Large intestine (tissue), 3 donors: Measurements from ENCODE around the gene CTAGE6. TPM values are rescaled to one million over a fixed set of nuclear protein-coding genes. Genes with fewer than 3 reads are reported as not detected.
"Not testable (repeated sequence)": the region's sequence is repeated elsewhere in the genome, so short reads cannot be mapped to it uniquely, and the experiment has no call there.

Source experiments
- DNase-seq, 2 donors: peaks; one replicate each; pipeline versions ENCODE4 v3.0.0 to v3.0.0-alpha.2; 2013
- H3K27ac ChIP-seq: one replicate; pipeline ENCODE4 v1.5.1; 2013; ENCODE audit warnings: low read length
- H3K27me3 ChIP-seq: 2 replicates; pipeline ENCODE4 v1.6.1; 2013; ENCODE audit warnings: low read length; ENCODE audit not compliant: control insufficient read depth, insufficient read depth
- H3K36me3 ChIP-seq: 2 replicates; pipeline ENCODE4 v1.6.1; 2013; ENCODE audit warnings: low read length; ENCODE audit not compliant: control insufficient read depth, insufficient read depth
- H3K4me1 ChIP-seq: one replicate; pipeline ENCODE4 v1.6.1; 2013; ENCODE audit warnings: low read length; ENCODE audit not compliant: control insufficient read depth, insufficient read depth
- H3K4me3 ChIP-seq: one replicate; pipeline ENCODE4 v1.5.1; 2013; ENCODE audit warnings: low read length
- H3K9me3 ChIP-seq: one replicate; pipeline ENCODE4 v1.6.1; 2013; ENCODE audit warnings: mild to moderate bottlenecking, low read depth, low read length, moderate library complexity; ENCODE audit not compliant: control insufficient read depth
- WGBS: methylation state at CpG from one replicate; pipeline ENCODE4 v1.1.5; 2013; ENCODE audit warnings: low lambda C conversion rate; ENCODE audit not compliant: insufficient coverage; 5-methylcytosine and 5-hydroxymethylcytosine counted together
- polyA plus RNA-seq: library from polyadenylated mRNA; unstranded; fragments of 120-200 nt; gene quantifications from one replicate; pipeline ENCODE4 v1.2.1, GENCODE V29; 2013

The CTAGE6 gene
- polyA plus RNA-seq, 1 donor, result not detected

- DNase-seq, H3K9me3 ChIP-seq, H3K4me3 ChIP-seq, H3K36me3 ChIP-seq, H3K27me3 ChIP-seq, H3K27ac ChIP-seq, H3K4me1 ChIP-seq: not testable (repeated sequence)
These were observed 41.8 kb downstream of the CTAGE6 start for GRCh38 chr7:143715543-143716193.

- H3K9me3 ChIP-seq, H3K4me1 ChIP-seq, DNase-seq, H3K27me3 ChIP-seq, H3K4me3 ChIP-seq, H3K27ac ChIP-seq, H3K36me3 ChIP-seq: not testable (repeated sequence)
- WGBS, result no CpG with 5 or more reads among the region's 11 CpGs
These were observed 42.7 kb downstream of the CTAGE6 start for GRCh38 chr7:143714581-143715454.

- no CpG with 5 or more reads among the region's 5 CpGs for WGBS
- DNase-seq, result not testable (repeated sequence)
These were observed 45.1 kb downstream of the CTAGE6 start for GRCh38 chr7:143712381-143712780.

GRCh38 chr7:143711727-143712324 is 45.7 kb downstream of the CTAGE6 start:
- no CpG with 5 or more reads among the region's 4 CpGs for WGBS
- H3K27ac ChIP-seq, H3K4me1 ChIP-seq, H3K27me3 ChIP-seq, H3K9me3 ChIP-seq, H3K4me3 ChIP-seq, H3K36me3 ChIP-seq, DNase-seq: not testable (repeated sequence)

More at GRCh38 chr7:143712381-143712780, 45.1 kb downstream of the CTAGE6 start:
- not testable (repeated sequence) for H3K9me3 ChIP-seq, H3K27ac ChIP-seq, H3K4me1 ChIP-seq, H3K36me3 ChIP-seq, H3K27me3 ChIP-seq, H3K4me3 ChIP-seq

- H3K27ac ChIP-seq, H3K4me3 ChIP-seq, H3K9me3 ChIP-seq, H3K36me3 ChIP-seq, H3K27me3 ChIP-seq, H3K4me1 ChIP-seq, DNase-seq: not testable (repeated sequence)
- WGBS, result no CpG with 5 or more reads among the region's 5 CpGs
These were observed 47.6 kb downstream of the CTAGE6 start for GRCh38 chr7:143709895-143710294.

Other genes starting within 250 kb of the CTAGE6 start
- 5.2 TPM for gene CTAGE15, start 185.9 kb downstream of the CTAGE6 start, polyA plus RNA-seq
- 0.99 TPM for gene TCAF2, start 136.7 kb downstream of the CTAGE6 start, polyA plus RNA-seq
- gene TCAF1, start 144.5 kb upstream of the CTAGE6 start, polyA plus RNA-seq, result 54.1 TPM
- gene OR2F2, start 177.5 kb upstream of the CTAGE6 start, polyA plus RNA-seq, result not detected
- 0.13 TPM for gene OR2F1, start 197.1 kb upstream of the CTAGE6 start, polyA plus RNA-seq
- gene OR6B1, start 242.6 kb upstream of the CTAGE6 start, polyA plus RNA-seq, result not detected